VCaP (cell line): ENCODE results near the gene UNC5C.

Experiments used
- H3K27ac ChIP-seq: fragments of 450-650 bp; 2 replicates; pipeline ENCODE4 v1.5.1; 2017
- TF ChIP-seq, protein P1 (sequence below): fragments of 450-650 bp; conservative IDR thresholded peaks from 2 replicates; pipeline ENCODE4 v1.5.1; 2017; ENCODE audit warnings: mild to moderate bottlenecking, moderate library complexity

Gene UNC5C

GRCh38 chr4:95371476-95372224 lies 177.1 kb downstream of the UNC5C start:
- TF ChIP-seq, protein P1, sequence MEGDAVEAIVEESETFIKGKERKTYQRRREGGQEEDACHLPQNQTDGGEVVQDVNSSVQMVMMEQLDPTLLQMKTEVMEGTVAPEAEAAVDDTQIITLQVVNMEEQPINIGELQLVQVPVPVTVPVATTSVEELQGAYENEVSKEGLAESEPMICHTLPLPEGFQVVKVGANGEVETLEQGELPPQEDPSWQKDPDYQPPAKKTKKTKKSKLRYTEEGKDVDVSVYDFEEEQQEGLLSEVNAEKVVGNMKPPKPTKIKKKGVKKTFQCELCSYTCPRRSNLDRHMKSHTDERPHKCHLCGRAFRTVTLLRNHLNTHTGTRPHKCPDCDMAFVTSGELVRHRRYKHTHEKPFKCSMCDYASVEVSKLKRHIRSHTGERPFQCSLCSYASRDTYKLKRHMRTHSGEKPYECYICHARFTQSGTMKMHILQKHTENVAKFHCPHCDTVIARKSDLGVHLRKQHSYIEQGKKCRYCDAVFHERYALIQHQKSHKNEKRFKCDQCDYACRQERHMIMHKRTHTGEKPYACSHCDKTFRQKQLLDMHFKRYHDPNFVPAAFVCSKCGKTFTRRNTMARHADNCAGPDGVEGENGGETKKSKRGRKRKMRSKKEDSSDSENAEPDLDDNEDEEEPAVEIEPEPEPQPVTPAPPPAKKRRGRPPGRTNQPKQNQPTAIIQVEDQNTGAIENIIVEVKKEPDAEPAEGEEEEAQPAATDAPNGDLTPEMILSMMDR, result no peak
- H3K27ac ChIP-seq, result no peak overlapping the region

- H3K27ac ChIP-seq, result no peak overlapping the region
- TF ChIP-seq, protein P1, result no peak
Measured at GRCh38 chr4:95367824-95368223, 180.9 kb downstream of the UNC5C start.

- TF ChIP-seq, protein P1, result no peak
- H3K27ac ChIP-seq, result no peak overlapping the region
Measured at GRCh38 chr4:95363966-95364365, 184.8 kb downstream of the UNC5C start.

DNA sequence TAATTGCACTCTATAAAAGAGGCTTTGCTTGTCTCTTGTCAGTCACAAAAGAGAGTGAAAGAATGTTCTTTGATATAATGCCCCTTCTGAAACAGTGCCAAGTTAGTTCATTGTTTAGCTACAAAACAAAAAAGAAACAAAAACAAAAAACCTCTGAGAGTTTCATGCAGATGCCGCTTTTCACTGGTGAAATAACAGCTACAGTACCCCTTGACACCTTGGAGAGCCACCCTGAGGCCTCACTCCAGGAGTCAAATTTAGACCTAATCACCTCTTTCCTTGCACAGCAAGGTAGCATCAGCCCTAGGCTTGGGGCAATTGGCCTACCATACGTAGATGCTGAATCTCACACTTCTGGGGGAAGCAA lies 185.2 kb downstream of the UNC5C start:
- no peak overlapping the region for H3K27ac ChIP-seq
- TF ChIP-seq, protein P1, result no peak

DNA sequence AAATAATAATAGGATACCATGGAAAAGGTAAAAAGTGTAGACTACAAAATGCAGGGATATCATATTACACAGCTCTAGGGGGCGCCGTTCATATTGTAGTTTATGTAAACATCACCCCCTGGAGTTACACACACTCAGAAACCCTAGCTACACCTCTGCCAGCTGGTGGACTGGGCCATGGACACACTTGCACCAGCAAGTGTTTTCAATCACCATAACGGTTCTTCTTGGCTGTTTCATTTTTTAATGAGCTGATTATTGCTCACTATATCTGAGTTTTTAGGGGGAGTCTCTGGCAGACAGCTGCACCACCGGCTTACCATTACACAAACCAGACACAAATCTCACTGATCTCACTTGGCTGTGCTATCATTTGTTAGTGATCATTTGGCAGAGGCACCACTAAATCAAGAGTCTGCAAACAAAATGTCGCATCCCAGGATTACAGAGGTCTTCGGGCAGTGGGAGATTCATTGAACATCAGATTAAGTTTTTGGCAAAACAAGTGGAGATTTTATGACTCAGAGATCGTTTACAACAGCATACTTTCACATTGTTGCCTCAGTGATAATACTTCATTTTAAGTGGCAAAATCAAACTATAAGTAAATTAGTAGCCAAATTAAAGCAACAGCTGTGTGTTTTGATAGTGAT lies 185.7 kb downstream of the UNC5C start:
- no peak overlapping the region for H3K27ac ChIP-seq

DNA sequence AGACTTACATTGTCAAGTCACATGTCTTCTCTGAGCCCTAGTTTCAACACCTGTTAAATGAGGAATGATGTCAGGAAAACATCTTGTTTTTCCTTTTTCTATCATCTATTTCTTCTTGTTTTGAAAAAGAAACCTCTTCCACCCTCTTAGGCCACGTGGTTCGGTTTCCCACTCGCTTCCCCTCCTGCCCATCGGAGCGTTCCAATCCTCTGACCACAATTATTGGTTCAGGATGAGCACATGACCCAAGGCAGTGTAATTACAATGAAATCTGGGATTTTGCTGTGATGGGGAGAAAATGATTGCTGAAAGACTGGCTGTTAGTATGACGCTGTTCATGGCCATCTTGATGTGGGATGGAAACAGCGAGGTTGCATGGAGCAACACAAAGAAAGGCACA lies 186.7 kb downstream of the UNC5C start:
- TF ChIP-seq, protein P1, result no peak
- H3K27ac ChIP-seq, result no peak overlapping the region

More for the DNA sequence above, 185.7 kb downstream of the UNC5C start:
- TF ChIP-seq, protein P1, result no peak

GRCh38 chr4:95361696-95361965 lies 187.1 kb downstream of the UNC5C start:
- TF ChIP-seq, protein P1, result no peak
- H3K27ac ChIP-seq, result no peak overlapping the region
